ENCODE results near the gene AFF4. TPM values are rescaled to one million over a fixed set of nuclear protein-coding genes. Genes with fewer than 3 reads are reported as not detected.

Gene AFF4
- total RNA-seq, 4 donors from 2014 or later = 70.5 to 85.3 (median 73.2) TPM

- Histone ChIP-seq H3K4me3 (peak overlapping the region in 2 of 4 donors; percentile 68 to 80), H3K27ac (peak overlapping the region in 1 of 4 donors; percentile 90)
Observed at GRCh38 chr5:132828846-132829494, 134.5 kb downstream of the AFF4 start.

GRCh38 chr5:132827943-132828673 lies 135.3 kb downstream of the AFF4 start:
- peaks cover 0 to 71% of the 10 kb centered on the region in 2 donors for H3K27me3 ChIP-seq
- peaks cover 0 to 50% (median 19%) of the 10 kb centered on the region in 4 donors for H3K4me1 ChIP-seq
- 85 to 99% methylated on average over 4 of the region's 4 CpGs for WGBS, 2 donors
- TF ChIP-seq POLR2A (IDR thresholded peaks at IDR 0.05) (no peak), CTCF (IDR thresholded peaks at IDR 0.05) (no peak), EP300 (IDR thresholded peaks at IDR 0.05) (no peak)
- DNase-seq (ENCODE audit: low spot score in 2 of 2) = no peak
- peak overlapping the region in 1 of 4 donors; percentile 90 for H3K27ac ChIP-seq
- no peaks in the 10 kb centered on the region for H3K9me3 ChIP-seq
- no peak overlapping the region for H3K4me3 ChIP-seq
- H3K36me3 ChIP-seq = peaks cover 0 to 14% (median 0%) of the 10 kb centered on the region in 3 donors

More at GRCh38 chr5:132828846-132829494, 134.5 kb downstream of the AFF4 start:
- H3K27me3 ChIP-seq = peaks cover 0 to 63% of the 10 kb centered on the region in 2 donors
- WGBS, 2 donors = 77 to 79% methylated on average over 4 of the region's 4 CpGs
- peaks cover 0 to 42% (median 15%) of the 10 kb centered on the region in 4 donors for H3K4me1 ChIP-seq
- no peak for DNase-seq (ENCODE audit: low spot score in 2 of 2)
- H3K9me3 ChIP-seq = no peaks in the 10 kb centered on the region
- TF ChIP-seq CTCF (IDR thresholded peaks at IDR 0.05) (no peak), EP300 (IDR thresholded peaks at IDR 0.05) (no peak), POLR2A (IDR thresholded peaks at IDR 0.05) (no peak)
- peaks cover 0 to 14% (median 0%) of the 10 kb centered on the region in 3 donors for H3K36me3 ChIP-seq

GRCh38 chr5:132826424-132827082 lies 136.9 kb downstream of the AFF4 start:
- no peaks in the 10 kb centered on the region for H3K9me3 ChIP-seq
- 62 to 63% methylated on average over 6 of the region's 6 CpGs for WGBS, 2 donors
- H3K36me3 ChIP-seq = peaks cover 0 to 14% (median 0%) of the 10 kb centered on the region in 3 donors
- peaks cover 0 to 75% of the 10 kb centered on the region in 2 donors for H3K27me3 ChIP-seq
- DNase-seq (ENCODE audit: low spot score in 2 of 2) = no peak
- peaks cover 0 to 63% (median 25%) of the 10 kb centered on the region in 4 donors for H3K4me1 ChIP-seq
- peak overlapping the region in 2 of 4 donors; percentile 27 to 41 for H3K4me3 ChIP-seq
- peak overlapping the region in 3 of 4 donors; percentile 12 to 90 (median 56) for H3K27ac ChIP-seq
- TF ChIP-seq CTCF (IDR thresholded peaks at IDR 0.05) = no peak

- WGBS, 2 donors = 37 to 53% methylated on average over 23 to 30 of the region's 43 CpGs
- Histone ChIP-seq H3K4me3 (peak overlapping the region in 3 of 4 donors; percentile 11 to 41 (median 27)), H3K27me3 (peaks cover 0 to 69% of the 10 kb centered on the region in 2 donors), H3K9me3 (no peaks in the 10 kb centered on the region), H3K4me1 (peaks cover 0 to 65% (median 28%) of the 10 kb centered on the region in 4 donors), H3K36me3 (peaks cover 0 to 14% (median 0%) of the 10 kb centered on the region in 3 donors), H3K27ac (peak overlapping the region in 3 of 4 donors; percentile 46 to 90 (median 56))
- TF ChIP-seq POLR2A (IDR thresholded peaks at IDR 0.05) (no peak), EP300 (IDR thresholded peaks at IDR 0.05) (no peak), CTCF (IDR thresholded peaks at IDR 0.05) (no peak)
- no peak for DNase-seq (ENCODE audit: low spot score in 2 of 2)
Observed at GRCh38 chr5:132825834-132826391, 137.5 kb downstream of the AFF4 start.

Small RNA genes within 50 kb of the gene (small RNA-seq; reads per million reads assigned to genes)
- gene AC113410.1 = not detected
- not detected for gene ATP6V0E1P1
- gene RF00019 = not detected
- not detected for gene RNA5SP192

Other genes with a start within 250 kb of the AFF4 start
- gene KIF3A, start 226.1 kb downstream of the AFF4 start, total RNA-seq = 10 to 100 TPM in 3 of 4 donors, 1 to 10 TPM in 1; 8.4 to 11.6 (median 10.7) TPM
- gene CCNI2, start 216.2 kb downstream of the AFF4 start, total RNA-seq = not detected
- 10 to 100 TPM; 38.5 to 48.3 (median 44.2) TPM for gene SEPTIN8, start 186.4 kb downstream of the AFF4 start, total RNA-seq
- 1 to 10 TPM in 2 of 4 donors, under 1 TPM in 2; 0.44 to 2.9 (median 0.99) TPM for gene SOWAHA, start 150.3 kb downstream of the AFF4 start, total RNA-seq
- gene SHROOM1, start 133.0 kb downstream of the AFF4 start, total RNA-seq = 10 to 100 TPM; 29.1 to 67.5 (median 38.5) TPM
- gene GDF9, start 97.2 kb downstream of the AFF4 start, total RNA-seq = under 1 TPM in 2 of 4 donors, not detected in 2; 0.44 to 0.60 TPM
- gene UQCRQ, start 97.0 kb downstream of the AFF4 start, total RNA-seq = 100 to 1,000 TPM in 3 of 4 donors, 10 to 100 TPM in 1; 69.8 to 143 (median 118) TPM
- 1 to 10 TPM; 1.7 to 3.9 (median 2.5) TPM for gene LEAP2, start 90.0 kb downstream of the AFF4 start, total RNA-seq
- 1 to 10 TPM; 7.4 to 9.0 (median 8.3) TPM for gene ZCCHC10, start 62.9 kb upstream of the AFF4 start, total RNA-seq
- gene HSPA4, start 88.4 kb upstream of the AFF4 start, total RNA-seq = 10 to 100 TPM; 32.8 to 48.3 (median 45.4) TPM